NCI-H82 (cell line): ENCODE results near the gene SUSD3.

Experiments
- DNase-seq: peaks from one replicate; lab custom pipeline; 2025; lab: John Stamatoyannopoulos, UW

SUSD3 gene

GRCh38 chr9:93030642-93031628, 27.6 kb upstream of the SUSD3 start:
- no peak for DNase-seq

GRCh38 chr9:93031629-93032430, 26.7 kb upstream of the SUSD3 start:
- DNase-seq: no peak

DNA sequence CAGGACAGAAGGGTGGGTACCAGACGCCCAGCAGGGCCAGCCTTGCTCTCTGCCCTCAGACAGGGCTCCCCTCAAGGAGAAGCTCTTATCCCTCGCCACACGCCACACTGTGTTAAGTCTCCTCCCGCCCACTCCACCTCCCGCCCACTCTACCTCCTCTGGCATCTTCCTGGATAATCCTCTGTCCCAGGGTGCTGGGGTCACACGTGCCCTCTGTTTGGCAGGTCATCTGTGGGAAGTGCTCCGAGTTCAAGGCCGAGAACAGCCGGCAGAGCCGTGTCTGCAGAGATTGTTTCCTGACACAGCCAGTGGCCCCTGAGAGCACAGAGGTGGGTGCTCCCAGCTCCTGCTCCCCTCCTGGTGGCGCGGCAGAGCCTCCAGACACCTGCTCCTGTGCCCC, 26.0 kb upstream of the SUSD3 start:
- DNase-seq: no peak

DNA sequence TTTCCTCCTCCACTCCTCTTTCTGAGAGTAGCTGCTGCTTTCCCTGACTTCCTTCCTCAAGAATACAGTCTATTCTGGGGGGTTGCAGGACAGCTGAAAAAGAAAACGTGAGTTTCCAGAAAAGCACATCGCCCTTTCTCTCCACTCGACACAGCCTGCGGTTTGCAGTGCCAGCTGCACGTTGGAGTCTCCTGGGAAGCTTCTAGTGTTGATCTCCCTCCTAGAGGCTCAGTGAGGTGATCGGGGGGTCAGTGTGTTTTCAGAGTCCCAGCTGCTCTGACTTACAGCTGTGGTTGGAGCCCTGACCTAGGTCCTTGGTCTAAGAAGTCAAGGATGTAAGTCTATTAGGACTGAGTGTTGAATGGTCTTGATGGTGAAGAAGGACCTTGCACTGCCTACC, 25.0 kb upstream of the SUSD3 start:
- DNase-seq: peak; percentile 23

DNA sequence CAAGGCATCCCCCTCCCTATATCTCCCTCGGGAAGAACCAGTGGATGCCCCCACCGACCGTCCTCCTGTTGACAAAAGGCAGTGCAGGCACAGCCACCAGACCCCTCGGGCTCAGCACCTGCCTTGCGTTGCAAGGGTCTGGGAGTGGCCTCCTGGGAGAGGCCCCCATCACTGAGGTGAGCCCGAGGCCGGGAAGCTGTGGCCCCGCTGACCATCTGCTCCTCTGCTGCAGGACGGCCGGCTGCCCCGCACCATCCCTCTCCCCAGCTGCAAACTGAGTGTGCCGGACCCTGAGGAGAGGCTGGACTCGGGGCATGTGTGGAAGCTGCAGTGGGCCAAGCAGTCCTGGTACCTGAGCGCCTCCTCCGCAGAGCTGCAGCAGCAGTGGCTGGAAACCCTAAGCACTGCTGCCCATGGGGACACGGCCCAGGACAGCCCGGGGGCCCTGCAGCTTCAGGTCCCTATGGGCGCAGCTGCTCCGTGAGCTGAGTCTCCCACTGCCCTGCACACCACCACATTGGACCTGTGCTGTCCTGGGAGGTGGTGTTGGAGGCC, 23.3 kb upstream of the SUSD3 start:
- no peak for DNase-seq

GRCh38 chr9:93035821-93036351, 22.6 kb upstream of the SUSD3 start:
- peak; percentile 4 for DNase-seq

- no peak for DNase-seq
These were observed 21.5 kb upstream of the SUSD3 start for GRCh38 chr9:93036887-93037475.

DNA sequence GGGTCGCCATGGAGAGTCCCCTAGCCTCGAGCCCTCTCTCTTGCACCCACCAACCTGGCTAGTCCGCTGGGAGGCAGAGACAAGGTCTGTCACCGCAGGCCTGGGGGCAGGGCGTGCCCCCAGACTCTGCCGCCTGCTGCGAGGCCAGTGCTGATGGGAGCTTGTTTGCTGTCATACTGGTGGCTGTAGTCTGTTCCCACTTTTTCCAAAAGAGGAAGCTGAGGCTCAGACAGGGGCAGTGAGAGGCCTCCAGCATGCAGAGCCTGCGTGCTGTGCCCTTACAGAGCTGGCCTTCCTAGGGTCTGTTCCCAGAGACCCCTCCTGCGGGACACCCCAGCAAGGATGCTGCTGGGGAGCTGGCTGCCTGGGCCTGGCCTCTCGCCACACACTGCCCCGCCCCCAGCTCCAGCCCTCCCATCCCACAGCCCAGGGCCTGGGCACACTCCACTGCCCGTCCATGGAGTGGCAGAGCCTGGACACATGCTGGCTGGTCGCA, 21.0 kb upstream of the SUSD3 start:
- DNase-seq: no peak

DNA sequence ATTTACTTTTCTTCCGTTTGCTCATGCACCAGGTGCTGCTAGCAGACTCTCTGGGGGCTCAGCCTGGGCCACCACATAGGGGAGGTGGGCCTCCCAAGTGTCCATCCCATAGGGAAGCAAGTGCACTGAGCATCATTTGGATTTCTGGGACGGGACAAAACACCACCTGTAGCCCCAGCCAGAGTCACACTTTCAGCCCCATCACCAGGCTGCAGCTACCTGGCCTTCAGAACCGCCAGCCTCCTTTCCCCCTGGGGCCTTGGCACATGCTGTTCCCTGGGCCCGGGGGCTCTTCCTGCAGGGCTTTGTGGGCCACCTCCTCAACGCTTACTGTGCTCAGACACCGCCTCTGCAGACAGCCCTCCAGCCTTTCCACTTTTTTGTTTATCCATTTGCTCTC, 19.6 kb upstream of the SUSD3 start:
- DNase-seq: no peak

DNA sequence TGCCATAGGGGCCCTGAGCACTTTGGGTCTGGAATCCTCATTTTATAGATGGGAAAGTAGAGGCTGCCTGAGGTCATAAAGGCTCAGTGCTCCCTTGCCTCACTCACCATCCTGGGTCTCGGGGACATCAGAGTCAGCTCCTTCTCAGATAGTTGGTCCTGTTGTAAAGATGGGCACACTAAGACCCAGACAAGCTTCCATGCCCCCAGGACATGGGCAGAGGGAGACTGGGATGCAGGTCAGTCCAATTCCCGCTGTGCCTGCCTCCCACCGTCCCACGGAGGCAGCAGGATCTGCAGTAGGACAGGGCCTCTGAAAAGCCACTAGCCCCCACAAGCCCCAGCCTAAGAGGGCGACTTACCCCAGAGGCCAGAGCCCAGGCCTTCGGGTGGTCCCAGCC, 19.0 kb upstream of the SUSD3 start:
- DNase-seq: no peak

GRCh38 chr9:93039976-93040375, 18.5 kb upstream of the SUSD3 start:
- no peak for DNase-seq

DNA sequence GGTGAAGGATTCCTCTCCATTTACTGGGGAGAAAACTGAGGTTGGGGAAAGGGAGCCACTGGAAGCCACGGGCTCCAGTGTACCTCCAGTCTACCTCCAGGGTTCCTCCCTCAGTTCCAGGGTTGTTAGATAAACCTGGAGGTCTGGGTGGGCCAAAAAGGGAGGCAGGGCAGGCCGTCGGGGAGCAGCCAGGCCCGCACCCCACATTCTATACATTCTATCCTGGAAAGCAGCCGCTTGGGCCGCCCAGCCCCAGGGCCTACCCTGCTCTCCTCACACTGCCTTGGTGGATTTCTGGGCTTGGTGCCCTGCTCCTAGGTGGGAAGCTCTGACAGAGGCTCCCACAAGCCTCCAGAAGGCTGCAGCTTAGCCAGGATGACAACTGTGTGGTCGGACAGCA, 18.1 kb upstream of the SUSD3 start:
- DNase-seq: no peak

DNA sequence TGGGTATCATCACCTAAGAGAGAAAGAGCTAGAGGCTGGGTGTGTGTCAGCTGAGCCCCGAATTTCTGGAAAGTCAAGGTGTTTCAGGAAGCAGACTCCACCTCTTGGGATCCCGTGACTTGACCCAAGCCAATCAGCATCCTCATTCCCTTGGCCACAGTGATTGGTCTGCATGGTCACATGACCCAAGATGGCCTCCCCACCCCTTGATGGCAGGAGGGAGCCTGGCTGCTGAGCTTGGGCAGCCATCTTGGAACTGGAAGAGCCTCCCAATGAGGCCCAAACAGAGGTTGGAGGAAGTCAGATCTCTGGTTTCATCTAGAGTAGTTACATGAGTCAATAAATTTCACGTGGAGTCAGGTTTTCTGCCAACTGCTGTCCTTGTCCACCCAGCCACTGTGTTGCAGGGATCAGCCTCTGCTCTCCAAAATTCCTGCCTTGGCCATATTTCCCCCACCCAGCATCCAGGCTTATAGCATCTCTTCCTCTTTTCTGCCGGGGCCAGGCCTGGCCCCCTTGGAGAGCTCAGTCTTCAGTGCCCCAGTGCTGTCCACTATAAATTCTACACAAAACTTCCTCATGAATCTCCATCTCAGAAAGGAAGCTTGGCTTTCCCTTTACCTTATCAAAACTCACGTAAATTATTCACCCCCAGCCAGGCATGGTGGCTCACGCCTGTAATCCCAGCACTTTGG, 17.2 kb upstream of the SUSD3 start:
- DNase-seq: peak; percentile 12

DNA sequence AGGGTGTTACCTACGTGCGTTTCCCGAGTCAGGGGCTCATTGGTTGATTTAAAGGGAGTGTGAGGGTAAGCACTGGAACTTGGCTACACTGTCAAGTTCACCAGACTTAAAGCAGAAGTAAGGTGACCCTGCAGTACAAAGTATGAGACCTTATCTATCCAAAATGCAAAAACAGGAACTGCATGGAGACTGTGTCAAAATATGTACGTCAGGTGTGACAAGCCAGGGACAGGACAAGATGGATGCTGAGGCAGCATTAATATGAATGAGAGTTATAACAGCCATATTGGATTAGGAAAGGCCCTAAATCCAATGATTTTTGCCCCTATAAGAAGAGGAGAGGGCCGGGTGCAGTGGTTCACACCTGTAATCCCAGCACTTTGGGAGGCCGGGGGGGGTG, 15.4 kb upstream of the SUSD3 start:
- no peak for DNase-seq

DNA sequence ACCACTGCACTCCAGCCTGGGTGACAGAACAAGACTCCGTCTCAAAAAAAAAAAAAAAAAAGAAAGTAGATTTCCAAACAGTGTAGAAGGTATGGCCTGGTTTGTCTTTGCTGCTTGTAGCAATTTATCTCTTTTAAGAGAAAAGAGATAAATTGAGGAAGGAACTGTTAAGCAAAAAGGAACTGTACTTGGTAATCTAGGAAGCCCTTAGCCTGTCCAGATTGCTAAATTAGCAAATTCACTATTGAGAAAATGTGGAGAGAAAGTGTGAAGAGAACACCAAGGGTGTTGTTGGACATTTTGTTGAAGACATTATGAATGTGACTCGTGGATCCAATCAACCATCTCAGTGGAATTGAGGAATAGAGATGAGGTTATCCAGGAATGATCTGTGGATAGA, 13.0 kb upstream of the SUSD3 start:
- no peak for DNase-seq

DNA sequence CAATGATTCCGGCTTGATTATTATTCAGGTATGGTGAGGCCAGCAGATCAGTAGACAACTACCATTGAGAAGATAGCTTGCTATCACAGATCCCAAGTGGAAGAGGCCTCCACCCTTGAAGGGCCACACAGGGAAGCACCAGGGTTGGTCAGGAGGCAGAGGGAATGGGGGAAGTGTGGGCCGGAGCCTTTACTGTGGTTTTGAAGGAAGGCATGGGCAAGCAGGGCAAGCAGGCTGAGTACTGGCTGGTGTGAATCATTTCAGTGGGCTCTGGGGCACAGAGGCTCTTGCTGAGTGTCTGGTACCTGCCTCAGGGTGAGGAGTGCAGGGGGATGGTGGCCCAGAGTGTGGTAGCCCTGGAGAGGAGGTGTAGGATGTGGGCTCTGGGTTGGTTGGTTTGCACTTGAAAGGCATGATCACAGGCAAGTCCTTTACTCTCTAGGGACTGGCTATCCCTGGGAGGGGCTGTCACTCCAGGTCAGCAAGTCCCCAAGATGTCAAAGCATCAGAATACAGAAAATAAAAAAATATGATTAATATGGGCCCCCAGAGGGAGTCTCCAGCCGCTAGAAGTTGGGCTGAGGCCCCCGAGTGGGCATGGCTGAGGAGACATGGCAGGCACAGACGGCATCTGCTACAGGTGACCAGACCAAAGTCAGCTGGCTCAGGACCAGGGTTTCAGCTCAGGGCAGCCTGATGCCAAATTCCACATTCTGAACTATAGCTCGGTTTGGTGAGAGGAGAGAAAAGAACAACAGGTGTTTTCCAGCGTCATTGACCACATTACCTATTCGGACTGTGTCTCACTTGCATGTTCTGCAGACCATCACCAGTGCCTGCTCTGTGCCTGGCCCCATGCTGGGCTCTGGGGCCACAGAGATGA, 9.7 kb upstream of the SUSD3 start:
- no peak for DNase-seq

DNA sequence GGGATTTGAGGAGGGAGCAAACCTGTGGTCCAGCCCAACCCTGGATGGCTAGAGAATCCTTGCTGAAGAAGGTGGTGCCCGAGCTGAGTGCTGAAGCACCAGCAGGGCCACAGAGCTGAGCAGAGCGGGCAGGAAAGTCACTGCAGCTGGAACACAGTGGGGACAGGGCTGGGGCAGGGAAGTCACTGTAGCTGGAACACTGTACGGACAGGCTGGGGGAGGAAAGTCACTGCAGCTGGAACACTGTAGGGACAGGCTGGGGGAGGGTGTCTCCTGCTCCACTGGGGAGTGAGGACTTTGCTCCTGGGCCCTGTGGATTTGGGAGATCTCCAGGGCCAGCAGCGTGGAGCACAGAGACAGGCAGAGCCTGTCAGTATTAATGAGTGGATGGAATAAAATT, 9.0 kb upstream of the SUSD3 start:
- no peak for DNase-seq

DNA sequence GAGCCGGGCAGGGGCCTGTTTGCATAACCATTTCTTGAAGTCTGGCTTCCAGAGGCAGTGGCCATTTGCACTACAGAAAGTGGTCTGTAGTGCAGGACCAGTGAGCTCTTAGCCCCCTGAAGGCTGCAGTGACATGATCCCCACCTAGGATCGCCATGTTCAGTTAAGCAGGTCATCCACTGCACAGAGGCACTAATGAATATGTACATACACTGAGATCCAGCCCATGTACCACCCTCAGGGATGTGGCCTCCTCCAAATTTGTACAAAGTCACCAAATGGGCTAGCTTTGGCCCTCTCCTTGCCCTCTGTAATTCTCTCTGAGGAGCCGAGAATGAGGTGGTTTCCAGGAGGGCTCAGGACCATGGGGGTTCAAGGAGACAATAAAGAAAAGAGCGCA, 8.3 kb upstream of the SUSD3 start:
- no peak for DNase-seq

- no peak for DNase-seq
These were observed 6.8 kb upstream of the SUSD3 start for GRCh38 chr9:93051680-93052089.

DNA sequence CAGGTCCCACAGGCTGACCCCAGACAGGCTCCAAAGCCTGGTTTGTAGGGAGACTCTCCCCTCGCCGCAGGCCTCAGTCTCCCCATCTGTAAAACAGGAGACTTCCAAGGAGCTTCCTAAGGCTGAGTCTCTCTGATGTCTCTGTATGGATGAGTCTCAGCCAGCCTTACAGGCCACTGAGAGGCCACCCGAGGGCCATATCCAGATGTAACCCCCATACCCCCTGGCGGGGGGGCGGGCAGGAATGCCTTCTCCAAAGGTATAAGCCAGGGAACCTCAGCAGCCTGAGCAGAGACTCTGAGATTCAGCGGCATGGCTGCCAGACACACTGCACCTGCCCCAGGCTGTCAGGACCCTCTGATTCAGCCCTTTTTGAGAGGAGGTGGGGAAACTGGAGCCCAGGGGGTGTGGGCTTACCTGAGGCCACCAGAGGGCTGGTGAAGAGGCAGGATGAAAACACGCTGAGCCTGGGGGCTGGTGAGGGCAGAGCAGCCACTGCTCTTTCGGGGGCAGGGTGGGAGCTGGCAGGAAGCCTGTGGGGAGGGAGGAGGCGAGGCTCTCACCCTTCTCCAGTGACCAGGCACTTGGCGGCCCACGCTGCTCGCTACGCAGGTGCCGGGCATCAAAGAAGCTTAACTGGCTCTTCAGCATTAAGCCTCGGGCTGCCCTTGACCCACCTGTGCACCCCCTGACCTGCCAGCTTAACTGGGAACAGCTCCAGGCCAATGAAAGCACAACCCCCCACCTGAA, 5.5 kb upstream of the SUSD3 start:
- DNase-seq: peak; percentile 25
